Forelimb muscle (tissue), 1 donor: Measurements from ENCODE around the gene KCNH3. TPM values are rescaled to one million over a fixed set of nuclear protein-coding genes. Genes with fewer than 3 reads are reported as not detected.

Experiments
- DNase-seq: peaks from one replicate; pipeline ENCODE4 v3.0.0-alpha.2; 2013; ENCODE audit warnings: low read depth
- polyA plus RNA-seq: library from polyadenylated mRNA; unstranded; fragments of 120-200 nt; gene quantifications from one replicate; pipeline ENCODE4 v1.2.1, GENCODE V29; 2013; ENCODE audit not compliant: insufficient read length

The KCNH3 gene
- polyA plus RNA-seq, 1 donor: 1.7 TPM

DNA sequence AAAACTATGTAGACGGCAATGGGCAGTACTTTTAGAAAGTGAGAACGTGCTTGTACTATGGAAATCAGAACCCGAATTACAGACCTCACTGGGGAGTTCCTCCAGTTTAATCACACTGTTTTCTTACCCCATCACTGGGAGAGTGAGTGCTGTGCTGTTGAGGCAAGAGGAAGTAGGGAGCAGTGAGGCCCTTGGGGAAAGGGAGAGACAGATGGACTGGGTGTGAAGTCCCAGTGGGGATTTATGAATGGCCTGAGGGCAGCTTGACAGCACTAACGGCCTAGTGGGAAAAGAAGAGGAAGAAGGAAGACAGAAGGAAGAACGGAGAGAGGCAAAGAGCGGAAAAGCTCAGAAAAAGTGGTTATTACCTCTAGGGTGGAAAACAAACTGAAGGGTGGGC lies 23.4 kb downstream of the KCNH3 start:
- no peak for DNase-seq

DNA sequence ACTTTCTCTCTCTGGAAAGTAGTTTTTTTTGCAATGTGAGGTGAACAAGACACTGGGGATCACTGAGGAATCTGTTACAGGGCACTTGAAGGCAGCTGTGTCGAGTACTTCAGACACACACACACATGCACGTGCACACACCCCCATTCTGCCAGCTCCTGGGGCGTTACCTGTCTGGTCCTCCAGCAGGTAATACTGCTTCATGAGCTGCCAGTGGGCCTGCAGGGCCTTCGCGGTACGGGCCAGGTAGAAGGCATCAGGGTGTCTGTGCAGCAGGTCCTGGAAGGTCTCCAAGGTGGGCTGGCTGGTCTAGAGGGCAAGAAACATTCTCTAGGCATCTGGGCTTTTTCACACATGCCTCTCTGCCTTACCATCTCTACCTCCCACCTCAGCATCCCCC lies 24.0 kb downstream of the KCNH3 start:
- no peak for DNase-seq

DNA sequence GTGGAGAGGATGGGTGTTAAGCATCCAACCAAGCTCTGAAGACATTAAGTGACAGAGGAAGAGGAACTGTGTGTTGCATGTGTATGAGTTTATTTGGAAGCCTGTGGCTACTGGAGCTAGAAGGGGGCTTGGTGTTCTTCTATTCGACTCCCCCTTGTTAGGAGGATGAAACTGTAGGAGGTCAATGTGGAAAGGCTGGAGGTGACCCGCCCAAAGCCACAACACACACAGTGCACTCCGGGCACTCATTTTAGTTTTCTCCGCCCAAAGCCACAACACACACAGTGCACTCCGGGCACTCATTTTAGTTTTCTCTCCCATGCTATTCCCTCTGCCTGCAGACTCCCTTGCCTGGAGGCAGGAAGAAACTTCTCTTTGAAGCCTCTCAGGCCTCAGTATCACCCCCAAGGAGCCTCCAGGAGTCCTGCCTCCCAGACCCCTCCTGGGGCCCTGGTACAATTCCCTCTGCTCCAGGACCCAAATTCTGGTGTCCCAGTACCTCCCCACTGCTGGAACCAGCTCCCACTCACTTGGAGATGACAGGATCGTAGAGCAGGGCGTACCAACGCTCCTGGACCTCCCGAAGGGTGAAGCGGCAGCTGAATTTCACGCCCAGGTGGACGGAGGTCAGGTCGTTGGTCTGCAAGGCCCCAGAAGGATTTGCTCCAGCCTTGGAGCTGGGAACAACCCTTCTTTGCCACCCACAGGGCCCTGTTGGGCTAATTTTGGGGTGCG lies 25.3 kb downstream of the KCNH3 start:
- no peak for DNase-seq

DNA sequence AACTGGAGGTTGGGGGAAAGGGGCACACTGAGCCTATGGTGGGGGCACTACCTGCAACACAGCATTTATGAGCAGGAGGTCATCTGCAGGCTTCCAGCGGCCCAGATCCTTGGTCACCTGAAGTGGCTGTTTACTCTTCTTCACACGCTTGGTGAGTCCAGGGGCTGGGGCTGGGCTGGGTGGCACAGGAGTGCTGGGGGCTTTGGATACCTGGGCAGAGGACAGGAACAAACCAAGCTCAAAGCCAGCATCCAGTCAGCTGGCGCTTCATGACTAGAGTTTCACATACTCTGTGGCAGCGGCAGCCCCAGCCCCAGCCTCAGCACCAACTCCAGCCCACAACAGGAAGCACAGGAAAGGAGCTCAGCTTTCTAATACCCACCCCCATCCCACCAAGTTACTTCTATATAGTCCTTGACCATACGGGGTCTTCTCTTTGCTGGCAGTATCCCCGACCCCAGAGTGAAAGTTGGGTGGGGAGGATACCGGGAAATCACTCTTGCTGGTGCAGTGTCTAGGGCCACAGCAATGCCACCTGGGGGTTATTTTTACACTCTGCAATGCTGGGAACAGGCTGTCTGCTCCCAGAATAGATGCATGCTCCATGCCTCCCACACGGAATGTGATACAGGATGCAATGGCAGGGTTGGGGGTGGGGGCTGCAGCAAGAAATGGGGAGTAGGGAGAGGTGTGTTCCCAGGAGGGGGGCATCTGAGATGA lies 26.0 kb downstream of the KCNH3 start:
- DNase-seq: no peak

DNA sequence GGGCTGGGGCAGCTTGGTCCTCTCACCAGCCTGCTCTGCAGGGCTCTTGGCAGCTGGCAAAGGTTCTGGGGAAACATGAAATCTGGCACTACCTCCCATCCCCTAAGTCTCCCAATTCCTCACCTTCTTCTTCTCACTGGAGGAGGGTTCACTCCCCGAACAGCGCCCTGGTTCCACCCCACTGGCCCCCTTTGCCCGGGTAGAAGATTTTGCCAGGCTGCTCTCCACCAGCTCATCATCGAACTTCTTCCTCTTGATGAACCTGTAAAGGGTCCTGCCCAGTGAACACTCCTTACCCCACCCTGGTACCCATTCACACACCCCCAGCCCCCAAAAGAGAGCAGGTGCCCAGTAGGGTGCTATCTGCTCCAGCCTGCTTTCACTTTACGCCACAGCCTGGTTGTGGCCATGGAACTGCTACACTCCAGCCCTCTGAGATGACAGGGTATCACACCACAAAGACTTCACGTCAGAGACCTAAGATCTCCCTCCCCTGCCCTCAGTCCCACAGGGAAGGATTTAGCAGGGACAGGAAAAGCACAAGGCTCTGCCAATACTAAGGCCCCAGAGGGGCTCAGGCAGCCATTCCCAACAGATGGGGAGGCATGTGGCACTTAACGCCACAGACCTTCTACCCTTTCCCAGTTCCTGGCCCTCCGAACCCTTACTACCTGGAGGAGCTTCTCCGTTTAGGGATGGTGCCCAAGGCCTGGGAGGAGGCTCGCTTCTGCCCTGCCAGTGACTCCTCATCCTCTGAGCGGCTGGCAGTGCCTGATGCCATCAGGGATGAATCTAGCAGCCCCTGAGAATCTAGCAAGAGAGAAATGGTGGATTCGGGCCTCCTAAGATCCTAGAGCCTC lies 26.8 kb downstream of the KCNH3 start:
- no peak for DNase-seq

DNA sequence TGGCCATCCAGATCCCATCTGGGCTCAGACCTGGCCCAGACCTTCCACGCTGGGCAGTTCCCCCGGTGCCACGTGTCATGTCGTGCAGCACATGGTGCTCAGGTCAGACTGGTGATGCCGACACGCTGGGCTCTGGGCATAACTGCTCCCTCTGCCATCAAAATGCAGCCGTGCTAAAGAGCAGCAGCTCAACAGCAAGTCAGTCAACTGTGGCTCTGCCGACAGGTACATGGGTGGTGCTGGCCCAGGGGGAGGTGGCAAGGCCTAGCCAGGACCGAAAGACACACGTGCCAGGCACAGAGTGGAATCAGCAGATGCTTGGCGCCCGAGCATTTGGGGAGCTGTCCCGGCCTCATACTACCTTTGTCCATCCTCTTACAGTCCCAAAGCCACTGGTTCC lies 27.5 kb downstream of the KCNH3 start:
- no peak for DNase-seq

DNA sequence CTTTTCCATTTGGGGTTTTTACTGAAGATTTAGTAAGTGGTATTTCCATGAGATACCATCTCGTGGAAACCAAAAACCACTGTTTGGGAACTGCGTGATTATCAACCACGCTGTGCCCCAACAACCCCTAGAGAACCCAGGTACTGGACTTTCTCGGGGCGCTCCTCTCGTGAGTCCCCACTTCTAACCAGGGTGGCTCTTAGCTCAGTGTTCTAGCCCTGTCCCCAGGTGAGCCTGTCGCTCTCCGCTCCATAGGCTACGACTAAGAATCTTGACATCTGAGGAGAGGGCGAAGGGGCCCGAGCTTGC lies 28.4 kb downstream of the KCNH3 start:
- DNase-seq: no peak

DNA sequence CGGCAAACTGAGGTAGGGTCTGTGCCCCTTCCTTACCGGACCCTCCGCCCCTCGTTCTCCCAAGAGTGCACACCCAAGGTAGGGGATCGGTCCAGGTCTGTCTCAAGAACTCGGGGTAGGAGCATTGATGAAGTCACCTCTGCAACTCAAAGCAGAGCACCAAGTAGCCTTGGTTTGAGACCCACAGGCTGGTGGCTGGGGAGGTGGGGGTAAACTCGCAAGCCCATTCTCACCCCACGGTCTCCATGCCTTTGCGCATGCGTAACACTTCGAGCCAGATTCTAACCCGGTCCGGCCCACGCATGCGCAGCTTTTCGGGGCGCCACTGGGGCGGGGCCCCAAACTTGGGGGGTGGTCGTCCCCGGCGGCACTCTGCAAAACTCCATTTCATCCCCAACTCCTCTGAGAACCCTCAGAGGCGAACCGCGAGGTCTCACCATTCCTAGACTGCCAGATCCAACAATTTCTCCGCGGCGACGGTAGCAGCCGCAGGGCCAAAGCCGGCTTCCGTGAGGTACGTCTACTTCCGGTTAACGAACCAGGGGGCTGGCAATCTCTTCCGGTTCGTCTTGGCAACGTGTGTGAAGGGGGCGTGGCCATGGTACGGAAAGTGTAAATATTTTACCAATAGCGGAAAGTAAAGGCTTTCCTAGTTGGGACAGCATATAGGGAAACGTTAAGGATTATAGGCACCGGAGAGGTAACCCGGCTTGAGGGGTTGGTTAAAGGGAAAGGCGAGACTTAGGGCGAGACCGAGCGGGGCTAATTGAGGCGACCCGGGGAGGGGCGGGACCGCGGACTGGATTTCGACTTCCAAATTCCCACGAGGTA lies 29.0 kb downstream of the KCNH3 start, which contains the start of gene MCRS1:
Gene MCRS1, minus strand, starts transcription at position 532 of the 831 bp plus-strand sequence. CDS start 1,411 bp downstream, outside the sequence.
- peak; percentile 84 for DNase-seq

DNA sequence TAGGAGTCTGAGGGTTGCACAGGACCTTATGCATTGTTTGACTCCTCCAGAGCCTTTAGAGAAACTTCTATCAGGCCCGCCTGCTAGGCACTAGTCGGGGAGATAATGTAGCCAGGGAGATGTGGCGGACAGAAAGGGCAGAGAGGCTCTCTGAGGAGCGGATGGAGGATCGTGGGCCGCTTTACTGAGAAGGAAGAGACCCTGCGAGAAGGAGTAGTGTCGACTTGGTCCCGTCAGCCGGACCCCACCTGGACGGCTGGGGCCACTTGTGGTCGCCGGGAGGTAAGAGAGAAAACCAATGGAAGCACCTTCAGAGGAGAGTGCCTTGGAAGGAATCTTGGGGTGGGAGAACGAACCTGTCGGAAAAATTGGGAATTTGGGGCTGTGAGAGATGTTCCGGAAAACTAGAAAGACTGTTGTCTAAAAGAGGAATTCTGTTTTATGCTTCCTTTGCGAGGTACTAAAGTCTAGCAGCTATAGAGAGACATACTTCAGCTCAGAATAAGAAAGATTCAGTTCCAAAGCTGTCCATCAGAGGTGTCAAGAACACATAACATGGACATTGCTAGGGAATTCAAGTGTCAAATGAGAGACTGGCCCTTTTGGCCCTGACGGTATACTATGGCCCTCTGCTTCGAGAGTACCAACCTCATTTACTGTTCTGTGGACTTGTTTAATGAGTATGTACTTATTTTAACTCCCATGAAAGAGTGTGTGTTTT lies 29.8 kb downstream of the KCNH3 start:
- no peak for DNase-seq

DNA sequence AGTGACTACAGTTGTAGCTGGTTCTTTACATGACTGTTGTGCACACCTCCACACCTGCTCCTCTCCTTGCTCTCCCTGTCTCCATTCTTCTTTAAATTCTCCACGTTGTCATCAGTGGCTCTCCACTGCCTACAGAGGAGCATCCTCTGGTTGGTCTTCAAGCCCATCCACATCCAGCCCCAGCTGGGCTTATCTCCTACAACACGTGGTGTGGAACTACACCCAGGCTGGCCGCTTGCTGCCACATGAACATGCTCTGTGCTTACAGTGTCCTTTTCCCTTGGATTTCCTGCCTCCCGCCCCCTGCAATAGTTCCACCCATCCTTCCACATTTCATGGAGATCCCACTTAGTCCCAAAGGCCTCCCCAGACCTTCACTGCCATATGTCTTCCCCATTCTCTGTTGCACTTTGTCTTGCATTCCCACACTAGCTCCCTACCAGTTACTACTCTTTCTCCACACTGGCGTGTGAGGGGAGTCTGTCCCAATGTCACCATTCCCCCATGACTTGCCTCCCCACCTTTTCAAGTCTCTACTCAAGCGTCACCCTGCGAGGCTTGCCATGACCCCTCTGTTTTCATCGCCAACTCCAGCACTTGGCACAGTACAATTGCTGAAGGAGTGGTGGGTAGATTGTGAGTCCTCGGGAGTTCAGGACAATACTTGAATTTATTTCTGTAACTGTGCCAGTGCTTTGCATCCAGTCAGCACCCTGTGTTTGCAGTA lies 38.9 kb downstream of the KCNH3 start:
- DNase-seq: no peak

DNA sequence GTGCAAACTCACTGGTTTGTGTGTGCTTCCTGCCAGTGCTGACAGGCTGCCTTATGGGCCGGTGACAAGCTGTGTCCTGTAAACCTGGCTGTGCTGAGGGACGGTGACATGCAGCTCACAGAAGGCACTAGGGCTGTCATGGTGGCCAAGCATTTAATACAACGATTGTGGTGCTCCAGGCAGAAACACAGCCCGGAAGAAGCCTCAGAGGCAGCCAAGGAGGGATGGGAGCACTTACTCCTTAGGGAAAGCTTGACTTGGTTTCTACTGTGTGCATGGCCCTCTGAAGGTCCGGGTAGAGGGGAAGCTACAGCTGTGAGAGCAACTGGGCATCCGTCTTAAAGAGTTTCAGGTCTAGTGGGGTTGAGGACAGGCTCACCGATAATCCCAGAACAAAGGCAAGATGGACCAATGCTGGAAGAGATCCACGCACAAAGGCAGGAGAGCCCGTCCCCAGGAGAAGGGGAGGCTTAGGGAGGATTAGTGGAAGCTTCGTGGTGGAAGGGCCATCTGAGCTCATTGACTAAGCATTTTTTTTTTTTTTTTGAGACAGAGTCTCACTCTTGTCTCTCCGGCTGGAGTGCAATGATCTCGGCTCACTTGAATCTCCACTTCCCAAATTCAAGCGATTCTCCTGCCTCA lies 39.8 kb downstream of the KCNH3 start:
- no peak for DNase-seq

DNA sequence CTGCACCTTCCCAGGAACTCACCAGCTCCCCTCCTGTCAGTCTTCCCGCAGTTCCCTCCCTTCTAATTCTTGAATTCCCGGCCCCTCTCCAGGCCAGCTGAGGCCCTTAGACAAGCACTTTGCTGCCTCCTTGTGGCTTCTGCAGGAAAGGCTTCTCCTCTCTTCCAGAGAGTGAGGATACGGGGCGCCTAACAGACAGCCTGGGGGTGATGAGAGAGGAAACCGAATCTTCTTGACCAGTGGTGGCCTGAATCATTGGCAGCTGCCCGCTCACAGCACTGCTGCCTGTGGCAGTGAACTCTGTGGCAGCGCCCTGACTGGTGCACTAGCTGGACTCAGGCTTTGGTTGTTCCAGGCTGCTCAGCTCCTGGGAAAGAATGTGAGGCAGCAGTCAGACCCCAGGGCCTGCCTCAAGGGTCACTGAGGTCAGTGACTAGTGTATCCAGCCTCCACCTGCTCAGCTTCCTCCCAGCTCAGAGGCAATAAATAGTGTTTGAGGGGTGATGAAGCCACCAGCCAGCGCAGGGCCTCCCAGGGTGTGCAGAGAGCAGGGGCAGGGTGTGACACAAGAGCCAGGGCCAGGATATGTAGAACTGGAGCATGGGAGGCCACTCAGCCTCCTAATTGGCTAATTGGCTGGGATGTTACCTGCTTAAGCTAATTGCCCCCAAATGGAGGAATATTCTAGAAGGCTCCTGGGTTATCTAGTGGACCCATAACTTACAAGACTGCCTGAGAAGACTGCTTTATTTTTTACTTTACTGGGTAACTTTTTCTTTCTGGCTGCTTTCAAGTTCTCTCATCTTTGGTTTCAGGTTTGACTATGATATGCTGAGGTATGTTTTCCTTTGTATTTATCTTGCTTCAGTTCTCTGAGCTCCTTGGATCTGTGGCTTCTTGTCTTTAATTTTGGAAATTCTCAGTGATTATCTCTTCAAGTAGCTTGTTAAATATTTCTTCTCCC lies 42.0 kb downstream of the KCNH3 start:
- DNase-seq: no peak

DNA sequence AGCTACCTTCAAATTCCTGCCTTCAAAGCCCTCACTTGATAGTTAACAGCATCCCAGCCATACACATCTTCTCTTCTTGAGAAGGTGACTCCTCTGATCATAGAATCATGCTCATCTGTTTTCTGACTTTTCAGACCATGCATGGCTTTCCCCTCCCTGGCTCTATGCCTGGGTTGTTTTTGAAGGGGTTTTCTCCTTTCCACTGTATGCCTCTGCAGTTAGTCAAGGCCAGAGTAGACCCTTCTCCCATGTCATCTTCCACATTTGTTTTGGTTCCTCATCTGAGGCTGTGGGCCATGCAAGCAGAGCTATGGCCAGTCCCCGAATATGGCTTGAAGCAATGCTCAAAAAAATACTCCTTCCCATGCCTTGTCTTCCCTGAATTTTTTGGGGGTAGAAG lies 43.4 kb downstream of the KCNH3 start:
- DNase-seq: no peak

DNA sequence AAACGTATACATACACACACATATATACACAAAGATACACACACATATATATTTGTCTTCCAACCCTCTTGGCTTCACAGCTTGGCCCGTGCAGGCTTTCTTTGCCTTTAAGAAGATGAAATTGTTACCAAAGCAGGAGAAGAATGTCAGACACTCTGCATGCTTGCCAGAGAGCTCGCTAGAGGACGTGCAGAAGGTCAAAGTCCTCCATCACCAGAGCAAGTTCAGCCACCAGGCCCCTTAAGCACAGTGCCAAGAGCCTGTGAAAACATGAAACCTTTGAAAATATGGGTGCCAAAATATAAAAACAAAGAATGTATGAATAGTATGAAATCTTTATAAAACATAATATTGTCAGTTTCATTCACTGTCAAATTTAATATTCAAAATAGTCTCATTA lies 44.0 kb downstream of the KCNH3 start:
- DNase-seq: no peak

DNA sequence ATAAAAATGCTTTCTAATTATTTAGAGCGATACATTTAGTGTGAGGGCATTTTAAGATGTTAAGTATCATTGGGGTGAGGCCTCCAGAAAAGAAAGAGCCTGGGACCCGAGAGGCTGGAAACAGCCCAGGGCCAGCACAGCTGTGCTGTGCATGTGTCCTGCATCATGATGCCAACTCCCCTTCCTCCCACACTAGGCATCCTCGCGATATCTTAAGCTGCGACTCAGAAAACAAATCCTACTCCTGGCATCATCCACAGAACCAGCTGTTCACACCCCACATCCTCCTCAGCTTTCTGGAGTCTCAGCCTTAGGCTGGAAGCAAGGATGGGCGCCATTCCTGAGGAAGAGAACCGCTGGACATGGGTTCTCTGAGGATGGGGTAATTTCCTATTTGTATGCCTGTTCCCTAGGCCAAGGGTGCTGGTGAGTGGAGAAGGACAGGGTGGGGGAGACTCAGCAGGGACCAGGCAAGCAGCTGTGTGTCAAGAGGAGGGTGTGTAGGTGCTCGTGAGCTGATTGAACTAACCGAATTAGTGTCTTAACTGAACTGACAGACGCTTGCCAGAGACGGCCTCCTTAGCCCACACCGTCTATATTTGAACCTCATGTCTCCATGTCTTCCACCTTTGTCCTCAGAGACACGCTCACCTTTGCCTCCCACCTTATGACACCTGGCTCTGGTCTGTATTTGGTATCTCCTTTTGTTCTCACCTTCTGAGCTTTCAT lies 44.7 kb downstream of the KCNH3 start:
- DNase-seq: no peak

DNA sequence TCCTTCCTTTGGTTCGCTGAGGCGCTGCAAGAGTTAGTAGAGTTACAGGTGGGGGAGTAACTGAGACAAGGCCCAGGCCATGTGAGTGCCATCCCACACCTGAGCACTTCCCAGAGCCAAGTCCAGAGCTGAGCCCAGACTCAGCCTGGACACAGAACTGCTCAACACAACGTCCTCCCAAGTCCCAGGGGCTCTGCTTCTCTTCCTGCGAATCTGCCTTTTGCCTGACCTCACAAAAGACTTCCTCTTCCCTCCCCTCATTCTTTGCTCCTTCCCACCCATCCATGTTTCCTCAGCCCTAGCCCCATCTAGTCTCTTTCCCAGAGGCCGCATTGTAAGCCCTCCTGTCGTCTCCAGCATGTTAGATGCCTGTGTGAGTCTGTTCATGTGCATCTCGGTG lies 45.8 kb downstream of the KCNH3 start:
- no peak for DNase-seq

DNA sequence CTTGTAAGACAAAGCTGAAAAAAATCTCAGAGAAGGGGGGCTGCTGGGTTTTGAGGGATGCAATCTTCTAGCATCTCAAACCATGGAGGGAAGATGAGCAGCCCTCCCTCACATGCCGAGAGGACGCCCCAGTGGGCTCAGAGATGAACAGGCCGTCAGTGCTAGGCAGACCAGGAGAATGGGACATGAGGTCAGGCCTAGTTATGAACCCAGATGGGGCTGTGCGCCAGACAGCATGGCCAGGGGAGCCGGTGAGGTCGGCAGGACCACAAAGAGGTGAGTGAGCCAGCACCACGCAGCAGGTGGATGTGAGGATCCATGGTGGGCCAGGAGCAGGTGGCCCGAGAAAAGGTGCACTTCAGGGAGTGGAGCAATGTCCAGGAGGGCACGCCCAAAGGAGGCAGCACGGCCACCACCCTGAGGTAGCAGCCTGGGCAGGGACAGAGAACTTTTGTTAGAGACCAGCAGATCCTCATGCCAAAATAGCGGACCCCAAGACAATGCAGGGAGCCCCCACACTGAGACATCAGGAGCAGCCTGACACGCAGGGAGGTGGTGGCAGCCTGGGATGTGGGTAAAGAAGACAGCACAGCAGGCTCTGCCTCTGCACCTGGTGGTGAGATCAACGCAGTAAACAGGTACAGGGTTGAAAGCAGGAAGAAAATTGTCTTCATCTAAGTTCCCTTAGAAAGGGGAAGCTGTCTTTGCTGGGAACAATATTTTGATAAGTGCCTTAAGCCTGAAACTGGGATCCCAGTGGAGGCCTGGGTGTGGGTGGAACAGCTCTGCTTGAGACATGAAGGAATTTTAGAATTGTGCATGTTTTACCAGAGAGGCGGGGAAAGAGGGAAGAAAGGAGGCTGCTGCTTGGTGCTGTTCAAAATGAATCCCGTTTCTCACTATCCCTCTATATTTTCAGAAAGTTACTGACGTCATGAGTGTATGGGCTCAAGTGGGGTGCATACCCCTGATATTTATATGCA lies 46.9 kb downstream of the KCNH3 start:
- DNase-seq: no peak
